K562 (cell line): ENCODE measurements around the gene RINL. TPM values are rescaled to one million over a fixed set of nuclear protein-coding genes. Genes with fewer than 3 reads are reported as not detected.
A peak's percentile ranks its signal among the peaks of the same experiment; 100 is the strongest.

Experiments
- CBX2 ChIP-seq: fragments of 200-600 bp; sonication (generic); IDR thresholded peaks from one replicate; pipeline ENCODE4 v1.6.1; 2012; ENCODE audit warnings: mild to moderate bottlenecking, low read length, inconsistent platforms; ENCODE audit not compliant: insufficient read depth, poor library complexity, severe bottlenecking
- CXXC5 ChIP-seq: fragments of 250-450 bp; sonication (Bioruptor Pico); IDR thresholded peaks from 2 replicates; pipeline ENCODE4 v1.8.0; 2022; ENCODE audit warnings: inconsistent platforms, mild to moderate bottlenecking, moderate library complexity
- ETV6 ChIP-seq, 3 experiments: fragments of 150-350 bp in 1 of 3; sonication (generic) in 1 of 3; formaldehyde crosslinking in 1 of 3; IDR thresholded peaks; 2 replicates each; pipeline versions ENCODE4 v1.6.1 to v1.8.0; 2014 to 2022; ENCODE audit warnings: borderline replicate concordance in 2 of 3, low read depth in 2 of 3, antibody characterized with exemption in 1 of 3, low read length in 1 of 3, mild to moderate bottlenecking in 1 of 3, missing genetic modification reagents in 1 of 3
- NFIC ChIP-seq: fragments of 450-650 bp; IDR thresholded peaks from 2 replicates; pipeline ENCODE4 v1.6.1; 2017; ENCODE audit warnings: mild to moderate bottlenecking, inconsistent platforms
- NR2C2 ChIP-seq, 2 experiments: fragments of 200-800 bp in 1 of 2; sonication (Bioruptor generic) in 1 of 2; sonication (generic) in 1 of 2; formaldehyde crosslinking in 1 of 2; IDR thresholded peaks; 2 replicates each; pipeline versions ENCODE4 v1.6.1 to v1.8.0; 2016 to 2022; ENCODE audit warnings: mild to moderate bottlenecking in 1 of 2, missing compliant biosample characterization in 1 of 2, missing genetic modification characterization in 1 of 2, missing genetic modification reagents in 1 of 2
- PKNOX1 ChIP-seq: fragments of 450-650 bp; IDR thresholded peaks from 2 replicates; pipeline ENCODE4 v1.6.1; 2016
- RFX1 ChIP-seq: fragments of 450-650 bp; IDR thresholded peaks from 2 replicates; pipeline ENCODE4 v1.6.1; 2016; ENCODE audit warnings: mild to moderate bottlenecking, moderate library complexity
- SAFB ChIP-seq: fragments of 200-400 bp; formaldehyde crosslinking; IDR thresholded peaks from 2 replicates; pipeline ENCODE4 v1.6.1; 2017; ENCODE audit warnings: low read depth, low read length, borderline replicate concordance
- WHSC1 ChIP-seq: IDR thresholded peaks from one replicate; pipeline ENCODE4 v1.6.1; 2012; ENCODE audit warnings: low read length, control low read depth, inconsistent platforms
- ZBTB17 ChIP-seq: fragments of 450-650 bp; formaldehyde crosslinking; IDR thresholded peaks from 2 replicates; pipeline ENCODE4 v1.4.0; 2020; ENCODE audit warnings: mild to moderate bottlenecking
- polyA plus RNA-seq, 8 experiments: library from polyadenylated mRNA; depleted of rRNA in 4 of 8; stranded (reverse) in 5 of 8; unstranded in 3 of 8; fragments of >200 nt; fragmentation: Nextera tagmentation in 2 of 8; fragmentation: Illumina TruSeq in 1 of 8; extraction: Ambion mirVana in 2 of 8; extraction: Trizol in 1 of 8; gene quantifications; 2 replicates each; pipeline versions ENCODE4 v1.2.1 to v1.2.3, GENCODE V29; 2011 to 2014; ENCODE audit warnings: inconsistent platforms in 1 of 8, missing spikeins in 1 of 8
- total RNA-seq, 7 experiments: library from RNA; depleted of rRNA in 6 of 7; stranded (reverse); fragments of >200 nt in 6 of 7; fragmentation: Illumina TruSeq in 2 of 7; extraction: Trizol in 2 of 7; gene quantifications; 2 replicates each; pipeline versions ENCODE4 v1.2.1 to v1.2.3, GENCODE V29; 2011 to 2021; ENCODE audit warnings: low replicate concordance in 1 of 7
- TF ChIP-seq, protein P1 (sequence below): fragments of 200-800 bp; sonication (Bioruptor generic); IDR thresholded peaks from 2 replicates; pipeline ENCODE4 v1.6.1; 2017; ENCODE audit warnings: missing genetic modification characterization, missing compliant biosample characterization
- TF ChIP-seq, protein P2 (sequence below): fragments of 450-650 bp; formaldehyde crosslinking; IDR thresholded peaks from 2 replicates; pipeline ENCODE4 v1.4.0; 2020; ENCODE audit warnings: mild to moderate bottlenecking, mixed read lengths
- TF ChIP-seq, protein P3 (sequence below), 2 experiments: fragments of 450-650 bp; formaldehyde crosslinking in 1 of 2; IDR thresholded peaks; 2 replicates each; pipeline versions ENCODE4 v1.4.0 to v1.6.1; 2014 to 2020; ENCODE audit warnings: mild to moderate bottlenecking in 2 of 2, borderline replicate concordance in 1 of 2, low read depth in 1 of 2

The RINL gene
- total and polyA plus RNA-seq, 9 of the 15 experiments (the other 6 are each of a cell fraction or from before 2014, with no cell fraction given): 0.82 to 10.9 (median 4.9) TPM

DNA sequence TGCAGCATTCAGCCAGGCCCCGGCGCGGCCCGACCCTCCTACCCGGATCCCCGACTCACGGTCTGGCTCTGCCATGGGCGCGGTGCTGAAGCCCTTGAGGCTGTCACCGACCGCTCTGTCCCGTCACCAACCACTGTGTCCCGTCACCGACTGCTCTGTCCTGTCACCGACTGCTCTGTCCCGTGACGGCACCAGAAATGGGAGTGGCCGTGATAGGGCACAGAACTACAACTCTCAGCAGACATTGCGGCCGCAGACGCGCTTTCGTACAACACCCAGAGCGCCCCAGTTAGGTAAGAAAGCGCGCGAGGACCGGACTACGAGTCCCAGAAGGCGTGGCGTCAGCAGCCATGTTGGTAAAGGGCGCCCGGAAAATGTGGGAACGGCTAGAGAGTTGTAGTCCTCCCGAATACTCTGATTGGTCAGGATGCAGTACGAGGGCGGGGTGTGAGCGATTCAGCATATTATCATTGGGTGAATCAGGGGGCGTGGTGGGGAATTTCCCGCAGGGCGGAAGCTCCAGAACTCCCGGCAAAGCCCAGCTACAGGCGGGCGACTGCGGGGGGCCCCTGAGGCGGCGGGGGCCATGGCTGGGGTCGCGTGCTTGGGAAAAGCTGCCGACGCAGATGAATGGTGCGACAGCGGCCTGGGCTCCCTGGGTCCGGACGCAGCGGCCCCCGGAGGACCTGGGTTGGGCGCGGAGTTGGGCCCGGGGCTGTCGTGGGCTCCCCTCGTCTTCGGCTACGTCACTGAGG is 21.5 kb upstream of the RINL start, which contains the start of the genes NFKBIB and SIRT2 (continued):
- TF ChIP-seq RFX1 (no peak), ZBTB17 (CRISPR knock-in tag) (no peak), WHSC1 (no peak), SAFB (no peak), CBX2 (no peak), ETV6 (IDR thresholded peaks at IDR 0.05; ENCODE audit: borderline replicate concordance in 1 of 2, low read depth in 2 of 2, low read length in 1 of 2) (no peak), ETV6 (CRISPR knock-in tag; IDR thresholded peaks at IDR 0.05; ENCODE audit: borderline replicate concordance) (no peak), CXXC5 (CRISPR knock-in tag) (peak; percentile 95), NR2C2 (CRISPR knock-in tag; IDR thresholded peaks at IDR 0.05) (peak; percentile 78), NR2C2 (tag; IDR thresholded peaks at IDR 0.05) (peak; percentile 94), PKNOX1 (peak; percentile 94), NFIC (peak; percentile 30)
- TF ChIP-seq, protein P1, sequence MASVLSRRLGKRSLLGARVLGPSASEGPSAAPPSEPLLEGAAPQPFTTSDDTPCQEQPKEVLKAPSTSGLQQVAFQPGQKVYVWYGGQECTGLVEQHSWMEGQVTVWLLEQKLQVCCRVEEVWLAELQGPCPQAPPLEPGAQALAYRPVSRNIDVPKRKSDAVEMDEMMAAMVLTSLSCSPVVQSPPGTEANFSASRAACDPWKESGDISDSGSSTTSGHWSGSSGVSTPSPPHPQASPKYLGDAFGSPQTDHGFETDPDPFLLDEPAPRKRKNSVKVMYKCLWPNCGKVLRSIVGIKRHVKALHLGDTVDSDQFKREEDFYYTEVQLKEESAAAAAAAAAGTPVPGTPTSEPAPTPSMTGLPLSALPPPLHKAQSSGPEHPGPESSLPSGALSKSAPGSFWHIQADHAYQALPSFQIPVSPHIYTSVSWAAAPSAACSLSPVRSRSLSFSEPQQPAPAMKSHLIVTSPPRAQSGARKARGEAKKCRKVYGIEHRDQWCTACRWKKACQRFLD (CRISPR knock-in tag): no peak; the same call in 1 of the 2 replicates
- TF ChIP-seq, protein P2, sequence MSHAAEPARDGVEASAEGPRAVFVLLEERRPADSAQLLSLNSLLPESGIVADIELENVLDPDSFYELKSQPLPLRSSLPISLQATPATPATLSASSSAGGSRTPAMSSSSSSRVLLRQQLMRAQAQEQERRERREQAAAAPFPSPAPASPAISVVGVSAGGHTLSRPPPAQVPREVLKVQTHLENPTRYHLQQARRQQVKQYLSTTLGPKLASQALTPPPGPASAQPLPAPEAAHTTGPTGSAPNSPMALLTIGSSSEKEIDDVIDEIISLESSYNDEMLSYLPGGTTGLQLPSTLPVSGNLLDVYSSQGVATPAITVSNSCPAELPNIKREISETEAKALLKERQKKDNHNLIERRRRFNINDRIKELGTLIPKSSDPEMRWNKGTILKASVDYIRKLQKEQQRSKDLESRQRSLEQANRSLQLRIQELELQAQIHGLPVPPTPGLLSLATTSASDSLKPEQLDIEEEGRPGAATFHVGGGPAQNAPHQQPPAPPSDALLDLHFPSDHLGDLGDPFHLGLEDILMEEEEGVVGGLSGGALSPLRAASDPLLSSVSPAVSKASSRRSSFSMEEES (CRISPR knock-in tag): no peak
- TF ChIP-seq, protein P3, sequence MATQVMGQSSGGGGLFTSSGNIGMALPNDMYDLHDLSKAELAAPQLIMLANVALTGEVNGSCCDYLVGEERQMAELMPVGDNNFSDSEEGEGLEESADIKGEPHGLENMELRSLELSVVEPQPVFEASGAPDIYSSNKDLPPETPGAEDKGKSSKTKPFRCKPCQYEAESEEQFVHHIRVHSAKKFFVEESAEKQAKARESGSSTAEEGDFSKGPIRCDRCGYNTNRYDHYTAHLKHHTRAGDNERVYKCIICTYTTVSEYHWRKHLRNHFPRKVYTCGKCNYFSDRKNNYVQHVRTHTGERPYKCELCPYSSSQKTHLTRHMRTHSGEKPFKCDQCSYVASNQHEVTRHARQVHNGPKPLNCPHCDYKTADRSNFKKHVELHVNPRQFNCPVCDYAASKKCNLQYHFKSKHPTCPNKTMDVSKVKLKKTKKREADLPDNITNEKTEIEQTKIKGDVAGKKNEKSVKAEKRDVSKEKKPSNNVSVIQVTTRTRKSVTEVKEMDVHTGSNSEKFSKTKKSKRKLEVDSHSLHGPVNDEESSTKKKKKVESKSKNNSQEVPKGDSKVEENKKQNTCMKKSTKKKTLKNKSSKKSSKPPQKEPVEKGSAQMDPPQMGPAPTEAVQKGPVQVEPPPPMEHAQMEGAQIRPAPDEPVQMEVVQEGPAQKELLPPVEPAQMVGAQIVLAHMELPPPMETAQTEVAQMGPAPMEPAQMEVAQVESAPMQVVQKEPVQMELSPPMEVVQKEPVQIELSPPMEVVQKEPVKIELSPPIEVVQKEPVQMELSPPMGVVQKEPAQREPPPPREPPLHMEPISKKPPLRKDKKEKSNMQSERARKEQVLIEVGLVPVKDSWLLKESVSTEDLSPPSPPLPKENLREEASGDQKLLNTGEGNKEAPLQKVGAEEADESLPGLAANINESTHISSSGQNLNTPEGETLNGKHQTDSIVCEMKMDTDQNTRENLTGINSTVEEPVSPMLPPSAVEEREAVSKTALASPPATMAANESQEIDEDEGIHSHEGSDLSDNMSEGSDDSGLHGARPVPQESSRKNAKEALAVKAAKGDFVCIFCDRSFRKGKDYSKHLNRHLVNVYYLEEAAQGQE (IDR thresholded peaks at IDR 0.05; ENCODE audit: borderline replicate concordance): no peak
- TF ChIP-seq, protein P3 (CRISPR knock-in tag; IDR thresholded peaks at IDR 0.05; ENCODE audit: low read depth): no peak
